ENCODE data around the gene PSMD6. TPM values are rescaled to one million over a fixed set of nuclear protein-coding genes. Genes with fewer than 3 reads are reported as not detected.

PSMD6 gene
- total RNA-seq, 1 donor from 2014 or later: 76.9 TPM

GRCh38 chr3:64053117-64053516 is 29.8 kb upstream of the PSMD6 start:
- Mint-ChIP-seq H3K4me3 (ENCODE audit: low read depth) (no peak overlapping the region), H3K9me3 (ENCODE audit: low read depth) (no peaks in the 10 kb centered on the region), H3K27ac (no peak overlapping the region), H3K36me3 (ENCODE audit: insufficient read depth) (no peaks in the 10 kb centered on the region), H3K27me3 (peaks cover 12% of the 10 kb centered on the region), H3K4me1 (ENCODE audit: low read depth) (peaks cover 6% of the 10 kb centered on the region)
- TF ChIP-seq CTCF (IDR thresholded peaks at IDR 0.05; ENCODE audit: unreplicated experiment): no peak
- no peak for DNase-seq (ENCODE audit: low spot score, unreplicated experiment)

GRCh38 chr3:64049832-64050231 is 26.5 kb upstream of the PSMD6 start:
- no peak overlapping the region for H3K4me3 Mint-ChIP-seq (ENCODE audit: low read depth)
- H3K27ac Mint-ChIP-seq: no peak overlapping the region
- no peak for DNase-seq (ENCODE audit: low spot score, unreplicated experiment)
- H3K4me1 Mint-ChIP-seq (ENCODE audit: low read depth): peaks cover 6% of the 10 kb centered on the region
- H3K27me3 Mint-ChIP-seq: peaks cover 10% of the 10 kb centered on the region
- no peaks in the 10 kb centered on the region for H3K36me3 Mint-ChIP-seq (ENCODE audit: insufficient read depth)
- TF ChIP-seq CTCF (IDR thresholded peaks at IDR 0.05; ENCODE audit: unreplicated experiment): no peak
- no peaks in the 10 kb centered on the region for H3K9me3 Mint-ChIP-seq (ENCODE audit: low read depth)

- H3K27ac Mint-ChIP-seq: no peak overlapping the region
- no peaks in the 10 kb centered on the region for H3K9me3 Mint-ChIP-seq (ENCODE audit: low read depth)
- H3K4me3 Mint-ChIP-seq (ENCODE audit: low read depth): no peak overlapping the region
- peaks cover 10% of the 10 kb centered on the region for H3K27me3 Mint-ChIP-seq
- DNase-seq (ENCODE audit: low spot score, unreplicated experiment): no peak
- no peaks in the 10 kb centered on the region for H3K36me3 Mint-ChIP-seq (ENCODE audit: insufficient read depth)
- no peak for TF ChIP-seq CTCF (IDR thresholded peaks at IDR 0.05; ENCODE audit: unreplicated experiment)
- peaks cover 6% of the 10 kb centered on the region for H3K4me1 Mint-ChIP-seq (ENCODE audit: low read depth)
Observed at GRCh38 chr3:64049136-64049535, 25.8 kb upstream of the PSMD6 start.

GRCh38 chr3:64048631-64049061 is 25.4 kb upstream of the PSMD6 start:
- Mint-ChIP-seq H3K9me3 (ENCODE audit: low read depth) (no peaks in the 10 kb centered on the region), H3K27ac (no peak overlapping the region), H3K4me1 (ENCODE audit: low read depth) (peaks cover 6% of the 10 kb centered on the region), H3K27me3 (peaks cover 10% of the 10 kb centered on the region), H3K36me3 (ENCODE audit: insufficient read depth) (no peaks in the 10 kb centered on the region), H3K4me3 (ENCODE audit: low read depth) (no peak overlapping the region)
- DNase-seq (ENCODE audit: low spot score, unreplicated experiment): no peak
- no peak for TF ChIP-seq CTCF (IDR thresholded peaks at IDR 0.05; ENCODE audit: unreplicated experiment)

GRCh38 chr3:64047787-64048186 is 24.5 kb upstream of the PSMD6 start:
- Mint-ChIP-seq H3K4me1 (ENCODE audit: low read depth) (peaks cover 4% of the 10 kb centered on the region), H3K9me3 (ENCODE audit: low read depth) (no peaks in the 10 kb centered on the region), H3K27me3 (peaks cover 10% of the 10 kb centered on the region), H3K36me3 (ENCODE audit: insufficient read depth) (no peaks in the 10 kb centered on the region), H3K4me3 (ENCODE audit: low read depth) (no peak overlapping the region), H3K27ac (no peak overlapping the region)
- no peak for DNase-seq (ENCODE audit: low spot score, unreplicated experiment)
- no peak for TF ChIP-seq CTCF (IDR thresholded peaks at IDR 0.05; ENCODE audit: unreplicated experiment)
